Hematopoietic multipotent progenitor cell treated with erythropoietin and hydrocortisone succinate and interleukin-3 and kit ligand, for 6 days (in vitro differentiated cells): ENCODE results near the gene SCYL1.

Experiments
- DNase-seq: peaks from one replicate; pipeline ENCODE4 v3.0.0-alpha.2; 2015

SCYL1 gene

GRCh38 chr11:65524741-65525545, at the start of gene SCYL1:
SCYL1 (plus strand) TSS chr11:65525083; CDS start chr11:65525154, 71 bp downstream.
- DNase-seq = peak; percentile 86

GRCh38 chr11:65476632-65477148, 48.2 kb upstream of the SCYL1 start:
- no peak for DNase-seq

GRCh38 chr11:65477149-65477965, 47.5 kb upstream of the SCYL1 start:
- peak; percentile 97 for DNase-seq

- no peak for DNase-seq
Measured at GRCh38 chr11:65478388-65479183, 46.3 kb upstream of the SCYL1 start.

- no peak for DNase-seq
Measured at GRCh38 chr11:65479184-65480145, 45.4 kb upstream of the SCYL1 start.

- no peak for DNase-seq
Measured at GRCh38 chr11:65482306-65482850, 42.5 kb upstream of the SCYL1 start.

GRCh38 chr11:65485920-65486219, 39.0 kb upstream of the SCYL1 start:
- DNase-seq = no peak

GRCh38 chr11:65486570-65487466, 38.1 kb upstream of the SCYL1 start:
- no peak for DNase-seq

GRCh38 chr11:65487467-65488272, 37.2 kb upstream of the SCYL1 start:
- peak; percentile 88 for DNase-seq

GRCh38 chr11:65488273-65489034, 36.4 kb upstream of the SCYL1 start:
- no peak for DNase-seq

- no peak for DNase-seq
Measured at GRCh38 chr11:65489035-65489705, 35.7 kb upstream of the SCYL1 start.

GRCh38 chr11:65489706-65490320, 35.1 kb upstream of the SCYL1 start:
- DNase-seq = no peak

GRCh38 chr11:65491163-65491465, 33.8 kb upstream of the SCYL1 start:
- peak; percentile 2 for DNase-seq

- DNase-seq = peak; percentile 53
Measured at GRCh38 chr11:65491614-65492386, 33.1 kb upstream of the SCYL1 start.

GRCh38 chr11:65492387-65492636, 32.6 kb upstream of the SCYL1 start:
- DNase-seq = no peak

- peak; percentile 85 for DNase-seq
Measured at GRCh38 chr11:65492637-65493366, 32.1 kb upstream of the SCYL1 start.
